Measurements from ENCODE around the gene CMTM8. TPM values are rescaled to one million over a fixed set of nuclear protein-coding genes. Genes with fewer than 3 reads are reported as not detected.
"Not testable (repeated sequence)": the region's sequence is repeated elsewhere in the genome, so short reads cannot be mapped to it uniquely, and the experiment has no call there.

The CMTM8 gene
- total RNA-seq, 2 donors from 2014 or later: 5.8 to 11.6 TPM

- Mint-ChIP-seq H3K4me3 (no peak overlapping the region), H3K4me1 (no peaks in the 10 kb centered on the region), H3K36me3 (ENCODE audit: low read depth) (no peaks in the 10 kb centered on the region), H3K27ac (no peak overlapping the region), H3K9me3 (peaks cover 6% of the 10 kb centered on the region), H3K27me3 (ENCODE audit: insufficient read depth) (peaks cover 5% of the 10 kb centered on the region)
- DNase-seq: no peak
- TF ChIP-seq CTCF (conservative IDR thresholded peaks at IDR 0.05): no peak
- no peak overlapping the region for H3K9ac ChIP-seq (ENCODE audit: extremely low read depth, low read length, poor library complexity, severe bottlenecking)
- WGBS, 2 experiments (ENCODE audit: insufficient coverage in 1 of 2, insufficient read length in 1 of 2): 90 to 100% methylated on average over 1 to 3 of the region's 3 CpGs
- no peaks in the 10 kb centered on the region for H3K27me3 ChIP-seq (ENCODE audit: control insufficient read depth, insufficient read depth, low read length, poor library complexity, severe bottlenecking)
- H3K36me3 ChIP-seq (ENCODE audit: control insufficient read depth, insufficient read depth, low read length): no peaks in the 10 kb centered on the region
- peaks cover 4% of the 10 kb centered on the region for H3K9me3 ChIP-seq (ENCODE audit: control insufficient read depth, low read length)
- no peaks in the 10 kb centered on the region for H3K4me1 ChIP-seq (ENCODE audit: control insufficient read depth, insufficient read depth, low read length)
- H3K4me3 ChIP-seq (ENCODE audit: low read length): no peak overlapping the region
- H3K27ac ChIP-seq (ENCODE audit: low read depth, low read length): no peak overlapping the region
Measured at GRCh38 chr3:32222950-32223349, 15.5 kb upstream of the CMTM8 start.

DNA sequence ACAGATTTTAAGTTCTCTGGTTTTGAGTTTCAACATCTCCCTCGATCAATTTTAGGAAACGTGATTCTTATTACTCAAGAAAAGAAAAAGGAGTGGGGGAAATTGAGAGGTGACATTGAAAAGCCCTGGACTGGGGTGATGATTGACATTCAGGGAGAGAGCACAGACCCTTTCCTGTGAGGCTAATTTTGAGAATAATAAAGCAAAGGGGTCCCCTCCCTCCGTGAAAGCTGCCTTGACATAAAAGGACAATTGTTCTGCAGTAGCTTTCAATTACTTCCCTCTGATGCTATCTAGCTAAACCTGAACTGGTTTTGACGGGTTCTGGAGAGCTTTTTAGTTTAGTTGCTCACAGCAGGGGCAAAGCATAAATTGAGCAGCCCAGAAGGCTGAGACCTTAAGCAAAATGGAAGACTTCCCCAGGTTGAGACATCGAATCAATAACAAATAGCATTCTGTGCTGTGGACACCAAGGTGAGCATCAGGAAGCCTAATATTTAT lies 14.4 kb upstream of the CMTM8 start:
- no peaks in the 10 kb centered on the region for H3K36me3 ChIP-seq (ENCODE audit: control insufficient read depth, insufficient read depth, low read length)
- no peak overlapping the region for H3K27ac ChIP-seq (ENCODE audit: low read depth, low read length)
- peaks cover 4% of the 10 kb centered on the region for H3K9me3 ChIP-seq (ENCODE audit: control insufficient read depth, low read length)
- peaks cover 6% of the 10 kb centered on the region for H3K9me3 Mint-ChIP-seq
- no peak for TF ChIP-seq CTCF (conservative IDR thresholded peaks at IDR 0.05)
- no peak overlapping the region for H3K4me3 ChIP-seq (ENCODE audit: low read length)
- WGBS, 2 experiments (ENCODE audit: insufficient coverage in 1 of 2, insufficient read length in 1 of 2): 70 to 84% methylated on average over 5 of the region's 5 CpGs
- no peaks in the 10 kb centered on the region for H3K36me3 Mint-ChIP-seq (ENCODE audit: low read depth)
- no peak overlapping the region for H3K9ac ChIP-seq (ENCODE audit: extremely low read depth, low read length, poor library complexity, severe bottlenecking)
- DNase-seq: no peak
- no peaks in the 10 kb centered on the region for H3K4me1 Mint-ChIP-seq
- H3K27ac Mint-ChIP-seq: no peak overlapping the region
- no peaks in the 10 kb centered on the region for H3K4me1 ChIP-seq (ENCODE audit: control insufficient read depth, insufficient read depth, low read length)
- H3K27me3 ChIP-seq (ENCODE audit: control insufficient read depth, insufficient read depth, low read length, poor library complexity, severe bottlenecking): no peaks in the 10 kb centered on the region
- H3K27me3 Mint-ChIP-seq (ENCODE audit: insufficient read depth): peaks cover 5% of the 10 kb centered on the region
- H3K4me3 Mint-ChIP-seq: no peak overlapping the region

- Mint-ChIP-seq H3K36me3 (ENCODE audit: low read depth) (no peaks in the 10 kb centered on the region), H3K27me3 (ENCODE audit: insufficient read depth) (peaks cover 5% of the 10 kb centered on the region), H3K9me3 (peaks cover 6% of the 10 kb centered on the region), H3K4me3 (no peak overlapping the region), H3K4me1 (no peaks in the 10 kb centered on the region), H3K27ac (no peak overlapping the region)
- DNase-seq: no peak
- no peaks in the 10 kb centered on the region for H3K36me3 ChIP-seq (ENCODE audit: control insufficient read depth, insufficient read depth, low read length)
- 89 to 100% methylated on average over 2 of the region's 2 CpGs for WGBS, 2 experiments (ENCODE audit: insufficient coverage in 1 of 2, insufficient read length in 1 of 2)
- H3K27ac ChIP-seq (ENCODE audit: low read depth, low read length): no peak overlapping the region
- H3K4me1 ChIP-seq (ENCODE audit: control insufficient read depth, insufficient read depth, low read length): no peaks in the 10 kb centered on the region
- TF ChIP-seq CTCF (conservative IDR thresholded peaks at IDR 0.05): no peak
- no peak overlapping the region for H3K9ac ChIP-seq (ENCODE audit: extremely low read depth, low read length, poor library complexity, severe bottlenecking)
- no peaks in the 10 kb centered on the region for H3K27me3 ChIP-seq (ENCODE audit: control insufficient read depth, insufficient read depth, low read length, poor library complexity, severe bottlenecking)
- no peaks in the 10 kb centered on the region for H3K9me3 ChIP-seq (ENCODE audit: control insufficient read depth, low read length)
- no peak overlapping the region for H3K4me3 ChIP-seq (ENCODE audit: low read length)
Measured at GRCh38 chr3:32226875-32227500, 11.5 kb upstream of the CMTM8 start.

- not testable (repeated sequence) for H3K27me3 ChIP-seq (ENCODE audit: control insufficient read depth, insufficient read depth, low read length, poor library complexity, severe bottlenecking); H3K36me3 ChIP-seq (ENCODE audit: control insufficient read depth, insufficient read depth, low read length); H3K9ac ChIP-seq (ENCODE audit: extremely low read depth, low read length, poor library complexity, severe bottlenecking); H3K9me3 ChIP-seq (ENCODE audit: control insufficient read depth, low read length); H3K4me3 Mint-ChIP-seq; H3K27me3 Mint-ChIP-seq (ENCODE audit: insufficient read depth); H3K4me3 ChIP-seq (ENCODE audit: low read length); H3K36me3 Mint-ChIP-seq (ENCODE audit: low read depth); H3K27ac ChIP-seq (ENCODE audit: low read depth, low read length); H3K27ac Mint-ChIP-seq; H3K4me1 ChIP-seq (ENCODE audit: control insufficient read depth, insufficient read depth, low read length); DNase-seq; H3K4me1 Mint-ChIP-seq; H3K9me3 Mint-ChIP-seq
- 87 to 92% methylated on average over 3 to 4 of the region's 4 CpGs for WGBS, 2 experiments (ENCODE audit: insufficient coverage in 1 of 2, insufficient read length in 1 of 2)
Measured at GRCh38 chr3:32228743-32229142, 9.7 kb upstream of the CMTM8 start.
